IMR-90 (cell line): ENCODE data around the gene FBXO30. TPM values are rescaled to one million over a fixed set of nuclear protein-coding genes. Genes with fewer than 3 reads are reported as not detected.

Experiments used
- ATAC-seq: fragments of 200-7000 bp; cut with Tn5 transposase; 2 replicates; pipeline ENCODE4 v1.9.1; 2020; ENCODE audit warnings: low read depth, mild to moderate bottlenecking, moderate library complexity
- BruUV-seq: library from RNA; stranded (reverse); fragments of 400-500 nt; replicated peaks from 2 replicates; lab custom pipeline; 2021; lab: Mats Ljungman, UMichigan
- CTCF ChIA-PET: fragments of 300-600 bp; formaldehyde crosslinking; extraction: SDS; loops from one replicate; lab custom pipeline; 2021; ENCODE audit warnings: antibody characterized with exemption; lab: Yijun Ruan, JAX
- POLR2A ChIA-PET: fragments of 300-600 bp; sonication (Branson Sonifier 250); formaldehyde crosslinking; loops from one replicate; lab custom pipeline; 2022; ENCODE audit warnings: antibody characterized with exemption; ENCODE audit not compliant: unreplicated experiment; lab: Charles Lee
- DNase-seq: peaks from one replicate; pipeline ENCODE4 v3.0.0; 2013
- H2AFZ ChIP-seq: replicated peaks from 2 replicates; pipeline ENCODE3; 2013; ENCODE audit warnings: low read length, mild to moderate bottlenecking; ENCODE audit not compliant: poor library complexity
- H2AK5ac ChIP-seq: 2 replicates; pipeline ENCODE4 v1.6.1; 2013; ENCODE audit warnings: low read depth, low read length, inconsistent platforms
- H2AK9ac ChIP-seq: replicated peaks from 2 replicates; pipeline ENCODE3; 2013; ENCODE audit warnings: mild to moderate bottlenecking, low read depth, low read length, moderate library complexity; ENCODE audit not compliant: poor library complexity
- H2BK120ac ChIP-seq: 2 replicates; pipeline ENCODE4 v1.6.1; 2013; ENCODE audit warnings: low read depth, low read length, inconsistent platforms
- H2BK15ac ChIP-seq: 3 replicates; pipeline ENCODE4 v1.6.1; 2013; ENCODE audit warnings: low read depth, low read length, inconsistent platforms
- H2BK20ac ChIP-seq: 2 replicates; pipeline ENCODE4 v1.6.1; 2013; ENCODE audit warnings: low read depth, mild to moderate bottlenecking, inconsistent platforms, low read length, moderate library complexity
- H2BK5ac ChIP-seq: 2 replicates; pipeline ENCODE4 v1.6.1; 2013; ENCODE audit warnings: mild to moderate bottlenecking, low read depth, low read length, inconsistent platforms; ENCODE audit not compliant: poor library complexity, severe bottlenecking
- H3K14ac ChIP-seq: replicated peaks from 2 replicates; pipeline ENCODE4 v1.6.1; 2013; ENCODE audit warnings: low read depth, low read length, inconsistent platforms
- H3K18ac ChIP-seq: 2 replicates; pipeline ENCODE4 v1.6.1; 2013; ENCODE audit warnings: low read depth, low read length, control low read depth
- H3K23ac ChIP-seq: 2 replicates; pipeline ENCODE4 v1.6.1; 2013; ENCODE audit warnings: low read depth, low read length, inconsistent platforms
- H3K27ac ChIP-seq: 2 replicates; pipeline ENCODE4 v1.5.1; 2013; ENCODE audit warnings: mild to moderate bottlenecking, control low read depth, low read length; ENCODE audit not compliant: insufficient read depth
- H3K27me3 ChIP-seq: 2 replicates; pipeline ENCODE4 v1.6.1; 2013; ENCODE audit warnings: low read length; ENCODE audit not compliant: control insufficient read depth, insufficient read depth
- H3K36me3 ChIP-seq: 2 replicates; pipeline ENCODE4 v1.6.1; 2013; ENCODE audit warnings: low read length, mixed read lengths; ENCODE audit not compliant: control insufficient read depth, insufficient read depth
- H3K4ac ChIP-seq: 2 replicates; pipeline ENCODE4 v1.6.1; 2013; ENCODE audit warnings: low read depth, low read length, inconsistent platforms
- H3K4me1 ChIP-seq: 2 replicates; pipeline ENCODE4 v1.6.1; 2013; ENCODE audit warnings: low read length, mixed read lengths; ENCODE audit not compliant: control insufficient read depth, insufficient read depth
- H3K4me2 ChIP-seq: 2 replicates; pipeline ENCODE4 v1.6.1; 2013; ENCODE audit warnings: low read depth, mild to moderate bottlenecking, control low read depth, low read length, moderate library complexity
- H3K4me3 ChIP-seq: 2 replicates; pipeline ENCODE4 v1.5.1; 2013; ENCODE audit warnings: low read depth, mild to moderate bottlenecking, control low read depth, low read length, moderate library complexity; ENCODE audit not compliant: insufficient read depth
- H3K56ac ChIP-seq: 2 replicates; pipeline ENCODE4 v1.6.1; 2013; ENCODE audit warnings: low read length, inconsistent platforms; ENCODE audit not compliant: insufficient read depth; ENCODE audit errors: extremely low read depth
- H3K79me1 ChIP-seq, 2 experiments: 2 replicates each; pipeline ENCODE4 v1.6.1; 2013; ENCODE audit warnings: low read length in 2 of 2, inconsistent platforms in 1 of 2, low read depth in 1 of 2
- H3K9ac ChIP-seq: 2 replicates; pipeline ENCODE4 v1.6.1; 2013; ENCODE audit warnings: low read depth, low read length, control low read depth
- H3K9me1 ChIP-seq: 2 replicates; pipeline ENCODE4 v1.6.1; 2013; ENCODE audit warnings: low read length, inconsistent platforms; ENCODE audit not compliant: insufficient read depth
- H3K9me3 ChIP-seq: 2 replicates; pipeline ENCODE4 v1.6.1; 2013; ENCODE audit warnings: low read length; ENCODE audit not compliant: control insufficient read depth, insufficient read depth
- H4K20me1 ChIP-seq: 2 replicates; pipeline ENCODE4 v1.6.1; 2013; ENCODE audit warnings: low read length, inconsistent platforms; ENCODE audit not compliant: insufficient read depth
- H4K5ac ChIP-seq: 2 replicates; pipeline ENCODE4 v1.6.1; 2013; ENCODE audit warnings: mild to moderate bottlenecking, low read depth, low read length, control low read depth
- H4K8ac ChIP-seq, 2 experiments: 2 replicates each; pipeline ENCODE4 v1.6.1; 2013; ENCODE audit warnings: low read depth in 2 of 2, low read length in 2 of 2, control low read depth in 1 of 2, inconsistent platforms in 1 of 2
- H4K91ac ChIP-seq: 2 replicates; pipeline ENCODE4 v1.6.1; 2013; ENCODE audit warnings: low read depth, low read length, inconsistent platforms; ENCODE audit not compliant: insufficient read depth
- CEBPB ChIP-seq: IDR thresholded peaks from 2 replicates; pipeline ENCODE4 v1.6.1; 2012; ENCODE audit warnings: low read depth, low read length, improper control_type of control experiment
- RCOR1 ChIP-seq: IDR thresholded peaks from 2 replicates; pipeline ENCODE4 v1.6.1; 2012; ENCODE audit warnings: mild to moderate bottlenecking, low read length, improper control_type of control experiment; ENCODE audit not compliant: insufficient replicate concordance
- WGBS, 2 experiments: methylation state at CpG; one replicate each; pipeline versions ENCODE4 v1.1.5 to v1.1.7; 2013; ENCODE audit warnings: missing lambda C conversion rate in 2 of 2; ENCODE audit not compliant: insufficient read length in 1 of 2; ENCODE audit errors: extremely low coverage in 2 of 2; 5-methylcytosine and 5-hydroxymethylcytosine counted together
- dilution Hi-C: fragments of 300-500 bp; cut with HindIII; formaldehyde crosslinking; loops from one replicate; pipeline ENCODE4 v1.14.3; 2018; ENCODE audit warnings: low sequenced_read_pairs; ENCODE audit not compliant: unreplicated experiment
- in situ Hi-C: fragments of 300-500 bp; cut with MboI; formaldehyde crosslinking; loops from 3 replicates; pipeline ENCODE4 v1.14.3; 2019; ENCODE audit warnings: low sequenced_read_pairs, inconsistent platforms, mixed read lengths
- intact Hi-C: fragments of 100-400 bp; cut with micrococcal nuclease; formaldehyde crosslinking; loops from 2 replicates; pipeline ENCODE4 v1.10.0; 2022
- polyA plus RNA-seq, 3 experiments: library from polyadenylated mRNA; depleted of rRNA; stranded (reverse); fragments of >200 nt; gene quantifications; 2 replicates each; pipeline ENCODE4 v1.2.3, GENCODE V29; 2012; ENCODE audit warnings: low replicate concordance in 1 of 3
- total RNA-seq: library from RNA; depleted of rRNA; stranded (reverse); fragments of >200 nt; gene quantifications from 2 replicates; pipeline ENCODE4 v1.2.3, GENCODE V29; 2012

FBXO30 gene
- total and polyA plus RNA-seq, 2 of the 4 experiments (the other 2 are of a cell fraction) = 3.1 to 9.3 TPM

GRCh38 chr6:145752638-145753037, 62.0 kb downstream of the FBXO30 start:
- Histone ChIP-seq H3K27ac (no peak overlapping the region), H2BK5ac (no peak overlapping the region), H3K23ac (no peak overlapping the region), H3K9me1 (no peaks in the 10 kb centered on the region), H3K18ac (no peak overlapping the region), H2AK5ac (no peak overlapping the region), H3K36me3 (no peaks in the 10 kb centered on the region), H3K4me3 (no peak overlapping the region), H3K27me3 (no peaks in the 10 kb centered on the region), H2AFZ (no peak overlapping the region), H2BK20ac (no peak overlapping the region), H4K5ac (no peak overlapping the region), H3K9ac (no peak overlapping the region), H3K14ac (no peak overlapping the region), H3K4ac (no peak overlapping the region), H2AK9ac (no peak overlapping the region), H4K91ac (no peak overlapping the region), H3K4me1 (peaks cover 3% of the 10 kb centered on the region; the same call in 1 of the 2 replicates), H2BK15ac (no peak overlapping the region), H3K79me1 (no peaks in the 10 kb centered on the region), H4K8ac (no peak overlapping the region), H2BK120ac (no peak overlapping the region), H3K4me2 (no peak overlapping the region), H4K20me1 (no peaks in the 10 kb centered on the region), H3K56ac (no peak overlapping the region), H3K9me3 (peaks cover 2% of the 10 kb centered on the region; the same call in 1 of the 2 replicates)
- ChIA-PET POLR2A (no interaction called here), CTCF (no interaction called here)
- TF ChIP-seq RCOR1 (no peak), CEBPB (0 out of 2 replicates have a peak, but pooled peaks have one; percentile 11)
- no TSS peak for BruUV-seq
- DNase-seq = no peak
- intact Hi-C loops = no loop called here
- dilution Hi-C loops = no loop called here
- in situ Hi-C loops = no loop called here
- no peak for ATAC-seq
- no CpG with 5 or more reads among the region's 2 CpGs for WGBS, 2 experiments
